WTC11 (cell line): Measurements from ENCODE around the gene WWOX. TPM values are rescaled to one million over a fixed set of nuclear protein-coding genes. Genes with fewer than 3 reads are reported as not detected.
A peak's percentile ranks its signal among the peaks of the same experiment; 100 is the strongest.

Experiments used
- ATAC-seq: fragments of 200-7000 bp; cut with Tn5 transposase; 2 replicates; pipeline ENCODE4 v1.10.0; 2021; ENCODE audit warnings: mild to moderate bottlenecking, moderate library complexity
- CTCF ChIA-PET: fragments of 300-600 bp; sonication (Branson Sonifier 250); formaldehyde crosslinking; loops from one replicate; lab custom pipeline; 2021; ENCODE audit warnings: antibody characterized with exemption; lab: Charles Lee
- POLR2A ChIA-PET: fragments of 350-600 bp; sonication (Branson Sonifier 250); formaldehyde crosslinking; loops from one replicate; lab custom pipeline; 2021; ENCODE audit warnings: antibody characterized with exemption; lab: Charles Lee
- DNase-seq: peaks from one replicate; pipeline ENCODE4 v3.0.0; 2021; ENCODE audit warnings: low spot score
- H3K27ac Mint-ChIP-seq: 2 replicates; pipeline ENCODE4 v1.8.0; 2021; ENCODE audit warnings: mixed read lengths
- H3K27me3 Mint-ChIP-seq: 2 replicates; pipeline ENCODE4 v1.8.0; 2021; ENCODE audit warnings: low read depth, mild to moderate bottlenecking, moderate library complexity, mixed read lengths
- H3K36me3 Mint-ChIP-seq: 2 replicates; pipeline ENCODE4 v1.8.0; 2021; ENCODE audit warnings: mixed read lengths
- H3K4me1 Mint-ChIP-seq: 2 replicates; pipeline ENCODE4 v1.8.0; 2022; ENCODE audit warnings: mixed read lengths
- H3K4me3 Mint-ChIP-seq: 2 replicates; pipeline ENCODE4 v1.8.0; 2021; ENCODE audit warnings: mild to moderate bottlenecking, moderate library complexity, mixed read lengths
- H3K9me3 Mint-ChIP-seq: 2 replicates; pipeline ENCODE4 v1.8.0; 2021; ENCODE audit warnings: mixed read lengths
- AR ChIP-seq: fragments of 250-450 bp; sonication (Bioruptor Pico); IDR thresholded peaks from 2 replicates; pipeline ENCODE4 v1.9.0; 2021; ENCODE audit warnings: mild to moderate bottlenecking
- CDX4 ChIP-seq: fragments of 250-450 bp; sonication (Bioruptor Pico); IDR thresholded peaks from 2 replicates; pipeline ENCODE4 v1.9.0; 2021; ENCODE audit warnings: moderate library complexity, mild to moderate bottlenecking, inconsistent platforms, borderline replicate concordance
- CREM ChIP-seq: sonication (generic); formaldehyde crosslinking; IDR thresholded peaks from 2 replicates; pipeline ENCODE4 v1.8.1; 2022; ENCODE audit warnings: mild to moderate bottlenecking, missing genetic modification reagents, moderate library complexity
- E2F1 ChIP-seq: sonication (generic); formaldehyde crosslinking; IDR thresholded peaks from 2 replicates; pipeline ENCODE4 v1.8.0; 2022; ENCODE audit warnings: mild to moderate bottlenecking, missing genetic modification reagents
- E2F5 ChIP-seq: sonication (generic); formaldehyde crosslinking; IDR thresholded peaks from 2 replicates; pipeline ENCODE4 v1.8.1; 2022; ENCODE audit warnings: mild to moderate bottlenecking, moderate library complexity, missing genetic modification reagents
- ESRRA ChIP-seq: sonication (generic); formaldehyde crosslinking; IDR thresholded peaks from 2 replicates; pipeline ENCODE4 v1.8.1; 2022; ENCODE audit warnings: mild to moderate bottlenecking, missing genetic modification reagents, borderline replicate concordance
- FOXJ3 ChIP-seq: sonication (generic); formaldehyde crosslinking; IDR thresholded peaks from 2 replicates; pipeline ENCODE4 v1.9.0; 2021; ENCODE audit warnings: missing genetic modification reagents, mild to moderate bottlenecking, borderline replicate concordance
- JAZF1 ChIP-seq: fragments of 250-450 bp; sonication (Bioruptor Pico); IDR thresholded peaks from 2 replicates; pipeline ENCODE4 v1.9.0; 2021; ENCODE audit warnings: moderate library complexity, mild to moderate bottlenecking, inconsistent platforms
- KAT7 ChIP-seq: sonication (generic); formaldehyde crosslinking; IDR thresholded peaks from 2 replicates; pipeline ENCODE4 v1.8.1; 2023; ENCODE audit warnings: missing genetic modification reagents, mild to moderate bottlenecking, borderline replicate concordance
- MAX ChIP-seq: sonication (generic); formaldehyde crosslinking; IDR thresholded peaks from 2 replicates; pipeline ENCODE4 v1.8.0; 2022; ENCODE audit warnings: mild to moderate bottlenecking, missing genetic modification reagents
- NR2C2 ChIP-seq: sonication (generic); formaldehyde crosslinking; IDR thresholded peaks from 2 replicates; pipeline ENCODE4 v1.8.0; 2022; ENCODE audit warnings: mild to moderate bottlenecking, missing genetic modification reagents
- PREB ChIP-seq: sonication (generic); formaldehyde crosslinking; IDR thresholded peaks from 2 replicates; pipeline ENCODE4 v1.8.1; 2022; ENCODE audit warnings: mild to moderate bottlenecking, missing genetic modification reagents, moderate library complexity, borderline replicate concordance
- SMAD4 ChIP-seq: sonication (generic); formaldehyde crosslinking; IDR thresholded peaks from 2 replicates; pipeline ENCODE4 v1.8.0; 2022; ENCODE audit warnings: mild to moderate bottlenecking, missing genetic modification reagents
- SOX15 ChIP-seq: fragments of 250-450 bp; sonication (Bioruptor Pico); IDR thresholded peaks from 2 replicates; pipeline ENCODE4 v1.9.0; 2021; ENCODE audit warnings: mild to moderate bottlenecking
- TP53 ChIP-seq: sonication (generic); formaldehyde crosslinking; IDR thresholded peaks from 2 replicates; pipeline ENCODE4 v1.8.1; 2023; ENCODE audit warnings: mild to moderate bottlenecking, missing genetic modification reagents
- ZBTB43 ChIP-seq: sonication (generic); formaldehyde crosslinking; IDR thresholded peaks from 2 replicates; pipeline ENCODE4 v1.8.1; 2023; ENCODE audit warnings: mild to moderate bottlenecking, missing genetic modification reagents
- ZNF121 ChIP-seq: sonication (generic); formaldehyde crosslinking; IDR thresholded peaks from 2 replicates; pipeline ENCODE4 v1.8.0; 2023; ENCODE audit warnings: missing genetic modification reagents
- total RNA-seq: library from RNA; stranded (reverse); gene quantifications from 3 replicates; pipeline ENCODE4 v1.2.3, GENCODE V29; 2021

The WWOX gene
- total RNA-seq, 1 experiment from 2014 or later: 15.7 TPM

- TF ChIP-seq E2F1 (CRISPR knock-in tag) (no peak), KAT7 (no peak), SOX15 (CRISPR knock-in tag) (no peak), E2F5 (CRISPR knock-in tag) (no peak), CDX4 (no peak), SMAD4 (CRISPR knock-in tag) (no peak), AR (CRISPR knock-in tag) (no peak), JAZF1 (CRISPR knock-in tag) (no peak), ZNF121 (CRISPR knock-in tag) (no peak), FOXJ3 (no peak)
These were observed 954.9 kb downstream of the WWOX start (continued) for GRCh38 chr16:79054211-79054984.

GRCh38 chr16:79055251-79055970, 956.0 kb downstream of the WWOX start:
- CTCF ChIA-PET: no interaction called here
- Mint-ChIP-seq H3K4me3 (no peak overlapping the region), H3K27me3 (peaks cover 22% of the 10 kb centered on the region), H3K27ac (no peak overlapping the region), H3K9me3 (peaks cover 22% of the 10 kb centered on the region), H3K4me1 (peaks cover 46% of the 10 kb centered on the region), H3K36me3 (peaks cover 20% of the 10 kb centered on the region)
- POLR2A ChIA-PET: no interaction called here
- TF ChIP-seq MAX (CRISPR knock-in tag) (peak; percentile 24; the same call in 1 of the 2 replicates), E2F5 (CRISPR knock-in tag) (no peak)
- ATAC-seq (no peak), DNase-seq (no peak)

- peaks cover under 1% of the 10 kb centered on the region for H3K27me3 Mint-ChIP-seq
- peaks cover 8% of the 10 kb centered on the region for H3K9me3 Mint-ChIP-seq
- DNase-seq (no peak), ATAC-seq (no peak)
- ChIA-PET CTCF (no interaction called here), POLR2A (no interaction called here)
- H3K36me3 Mint-ChIP-seq: 0 out of 2 replicates have a peak, but pooled peaks cover 3% of the 10 kb centered on the region
- H3K4me1 Mint-ChIP-seq: peaks cover 25% of the 10 kb centered on the region
- H3K4me3 Mint-ChIP-seq: no peak overlapping the region
- H3K27ac Mint-ChIP-seq: no peak overlapping the region
- no peak for TF ChIP-seq AR (CRISPR knock-in tag)
- TF ChIP-seq CREM (CRISPR knock-in tag): no peak
- no peak for TF ChIP-seq TP53 (CRISPR knock-in tag)
- no peak for TF ChIP-seq E2F1 (CRISPR knock-in tag)
- TF ChIP-seq ZNF121 (CRISPR knock-in tag): no peak
- TF ChIP-seq PREB (CRISPR knock-in tag): no peak
- no peak for TF ChIP-seq ZBTB43 (CRISPR knock-in tag)
- no peak for TF ChIP-seq ESRRA
- TF ChIP-seq NR2C2 (CRISPR knock-in tag): no peak
These were observed 961.7 kb downstream of the WWOX start for GRCh38 chr16:79061181-79061580.
